ENCODE results near the gene TGFBR3L.

Gene TGFBR3L

DNA sequence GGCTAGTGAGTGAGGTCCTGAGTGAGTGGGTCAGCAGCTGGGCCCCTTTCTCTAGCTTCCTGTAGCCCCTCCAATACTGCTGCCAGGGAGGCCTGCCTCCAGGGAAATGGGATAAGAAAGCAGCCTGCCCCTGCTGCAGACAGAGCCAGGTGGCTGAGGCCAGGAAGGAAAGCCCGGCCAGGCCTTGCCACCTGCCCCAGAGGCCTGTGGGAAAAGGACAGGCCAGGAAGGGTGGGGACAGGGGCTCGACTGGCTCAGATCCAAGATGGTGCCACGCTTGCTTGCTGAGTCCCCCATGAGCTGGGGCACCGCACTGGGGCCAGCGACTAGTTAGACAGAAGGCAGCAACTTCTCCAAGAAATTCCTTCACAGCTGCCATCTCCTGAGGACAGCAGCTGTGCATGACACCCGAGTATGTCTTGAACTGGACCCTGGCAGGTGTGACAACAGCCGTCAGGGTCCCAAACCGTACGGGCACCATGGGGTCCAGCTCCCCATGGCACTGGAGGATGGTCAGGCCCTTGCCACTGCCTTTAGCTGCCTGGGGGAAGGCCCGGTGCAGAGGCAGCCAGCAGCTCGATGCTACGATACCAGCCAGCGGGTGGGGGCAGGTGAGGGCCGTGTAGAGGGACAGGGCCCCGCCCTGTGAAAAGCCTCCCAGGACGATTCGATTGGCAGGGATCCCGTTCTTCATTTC is 35.4 kb upstream of the TGFBR3L start:
- FAIRE-seq (no peak), DNase-seq (ENCODE audit: low spot score) (no peak)

DNA sequence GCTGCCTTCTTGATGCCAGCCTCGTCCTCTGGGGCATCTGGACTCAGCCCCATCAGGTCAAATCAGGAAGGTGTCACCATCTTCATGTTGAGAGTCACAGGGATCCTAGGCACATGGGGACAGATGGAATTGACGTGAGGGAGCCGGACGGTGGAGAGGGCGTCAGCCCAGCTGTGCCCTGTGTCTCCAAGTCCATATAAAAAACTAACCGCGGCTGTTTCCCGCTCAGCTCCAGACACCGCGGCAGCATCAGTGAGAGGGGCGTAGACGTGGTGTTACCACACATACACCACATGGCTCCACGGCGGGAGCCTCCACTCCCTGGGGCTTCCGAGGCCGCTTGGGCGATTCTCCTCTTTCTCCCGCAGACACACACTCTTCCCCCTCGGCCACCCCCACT is 34.8 kb upstream of the TGFBR3L start:
- DNase-seq (ENCODE audit: low spot score) (no peak), FAIRE-seq (no peak)

GRCh38 chr19:7881910-7882309 is 32.7 kb upstream of the TGFBR3L start:
- DNase-seq (ENCODE audit: low spot score) (no peak), FAIRE-seq (no peak)

DNA sequence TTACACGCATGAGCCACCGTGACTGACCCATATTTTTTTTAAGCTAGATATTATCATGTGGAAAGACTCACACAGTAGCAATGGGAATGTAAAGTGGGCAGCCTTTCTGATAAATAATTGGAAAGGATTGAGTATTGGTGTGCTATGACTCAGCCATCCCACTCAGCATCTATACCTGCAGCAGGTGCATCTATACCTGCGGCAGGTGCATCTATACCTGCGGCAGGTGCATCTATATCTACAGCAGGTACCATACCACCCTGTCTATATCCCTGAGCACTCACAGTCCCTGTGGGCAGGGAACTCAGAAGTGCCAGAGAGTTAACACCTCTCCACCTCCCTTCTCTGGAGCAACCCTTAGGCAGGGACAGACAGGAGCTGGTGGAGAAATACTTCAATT is 31.5 kb upstream of the TGFBR3L start:
- FAIRE-seq (no peak), DNase-seq (ENCODE audit: low spot score) (no peak)

DNA sequence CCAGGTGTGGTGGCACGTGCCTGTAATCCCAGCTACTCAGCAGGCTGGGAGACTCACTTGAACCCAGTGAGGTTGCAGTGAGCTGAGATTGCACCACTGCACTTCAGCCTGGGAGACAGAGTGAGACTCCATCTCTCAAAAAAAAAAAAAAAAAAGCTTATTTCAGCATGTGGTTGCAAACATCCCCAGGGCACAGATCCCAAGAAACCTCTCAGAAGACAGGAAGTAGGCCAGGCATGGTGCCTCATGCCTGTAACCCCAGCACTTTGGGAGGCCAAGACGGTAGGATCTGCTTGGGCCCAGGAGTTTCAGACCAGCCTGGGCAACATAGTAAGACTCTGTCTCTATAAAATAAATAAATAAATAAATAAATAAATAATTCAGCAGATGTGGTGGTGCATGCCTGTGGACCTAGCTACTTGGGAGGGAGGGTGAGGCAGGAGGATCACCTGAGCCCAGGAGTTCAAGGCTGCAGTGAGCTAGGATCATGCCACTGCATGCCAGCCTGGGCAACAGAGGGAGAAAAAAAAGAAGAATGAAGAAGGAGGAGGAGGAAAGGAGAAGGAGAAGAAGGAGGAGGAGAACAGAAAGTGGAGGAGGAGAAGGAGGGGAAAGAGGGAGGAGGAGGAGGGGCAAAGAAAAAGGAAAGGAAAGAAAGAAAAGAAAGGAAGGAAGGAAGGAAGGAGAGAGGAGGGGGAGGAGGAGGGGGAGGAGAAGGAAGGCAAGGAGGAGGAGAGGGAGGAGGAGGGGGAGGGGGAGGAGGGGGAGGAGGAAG is 30.6 kb upstream of the TGFBR3L start:
- FAIRE-seq = no peak

GRCh38 chr19:7885818-7886217 is 28.8 kb upstream of the TGFBR3L start:
- DNase-seq (ENCODE audit: low spot score) = no peak
- no peak for FAIRE-seq

More for the DNA sequence above, 30.6 kb upstream of the TGFBR3L start:
- DNase-seq (ENCODE audit: low spot score) = no peak

DNA sequence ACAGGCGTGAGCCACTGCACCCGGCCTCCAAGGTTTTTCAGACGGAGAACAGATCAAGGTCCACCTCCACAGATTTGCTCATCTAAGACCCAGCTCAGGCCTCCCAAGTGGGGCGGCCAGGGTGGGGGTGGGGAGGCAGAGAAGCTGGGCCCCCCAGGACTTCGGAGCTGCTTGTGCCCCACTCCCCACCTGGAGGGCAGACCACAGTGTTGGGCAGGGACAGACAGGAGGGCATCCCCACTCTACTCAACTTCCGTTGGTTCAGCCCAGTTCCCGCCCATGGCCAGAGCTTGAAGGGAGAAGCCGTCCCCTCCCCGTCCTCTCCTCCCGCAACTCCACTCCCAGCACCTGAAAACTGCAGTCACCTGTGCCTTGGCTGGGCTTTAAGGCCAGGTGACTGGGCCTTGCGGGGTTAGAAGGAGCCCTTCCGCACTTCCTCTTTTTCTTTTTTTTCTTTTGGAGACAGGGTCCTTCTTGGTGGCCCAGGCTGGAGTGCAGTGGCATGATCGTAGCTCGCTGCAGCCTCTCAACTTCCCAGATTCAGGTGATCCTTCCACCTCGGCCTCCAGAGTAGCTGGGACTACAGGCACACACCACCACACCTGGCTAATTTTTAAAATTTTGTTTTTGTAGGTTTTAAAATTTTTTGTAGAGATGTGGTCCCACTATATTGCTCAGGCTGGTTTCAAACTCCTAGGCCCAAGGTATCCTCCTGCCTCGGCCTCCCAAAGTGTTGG is 27.1 kb upstream of the TGFBR3L start:
- no peak for DNase-seq (ENCODE audit: low spot score)
- no peak for FAIRE-seq

- DNase-seq (ENCODE audit: low spot score) (peak; percentile 56), FAIRE-seq (no peak)
Measured at GRCh38 chr19:7888145-7888825, 26.3 kb upstream of the TGFBR3L start, which contains the start of gene LRRC8E. Gene LRRC8E, plus strand, starts transcription at chr19:7888510. Its CDS starts 7,094 bp downstream, at chr19:7895604.

- FAIRE-seq (no peak), DNase-seq (ENCODE audit: low spot score) (no peak)
Measured at GRCh38 chr19:7888826-7889217, 25.8 kb upstream of the TGFBR3L start.

DNA sequence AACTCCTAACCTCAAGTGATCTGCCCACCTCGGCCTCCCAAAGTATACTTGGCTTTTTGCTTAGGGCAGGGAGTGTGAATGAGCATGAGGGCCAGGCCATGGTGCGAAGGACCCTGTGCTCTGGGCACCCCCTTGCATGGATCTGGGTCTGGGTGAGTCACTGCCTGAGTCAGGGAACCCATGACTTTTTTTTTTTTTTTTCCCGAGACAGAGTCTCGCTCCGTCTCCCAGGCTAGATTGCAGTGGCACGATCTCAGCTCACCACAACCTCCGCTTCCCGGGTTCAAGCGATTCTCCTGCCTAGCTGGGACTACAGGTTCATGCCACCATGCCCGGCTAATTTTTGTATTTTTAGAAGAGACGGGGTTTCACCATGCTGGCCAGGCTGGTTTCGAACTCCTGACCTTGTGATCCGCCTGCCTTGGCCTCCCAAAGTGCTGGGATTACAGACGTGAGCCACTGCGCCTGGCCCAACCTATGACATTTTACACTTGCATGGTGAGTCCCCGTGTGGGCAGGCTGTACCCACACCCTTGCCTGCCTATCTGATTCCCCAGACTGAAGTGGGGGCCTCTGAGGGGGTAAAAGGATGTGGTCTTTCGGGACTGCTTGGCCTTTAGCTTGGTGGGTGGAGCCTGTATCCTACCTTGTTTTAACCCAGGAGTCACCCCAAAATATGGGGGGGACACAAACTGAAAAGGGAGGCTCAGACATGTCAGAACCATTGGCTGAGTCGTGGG is 21.1 kb upstream of the TGFBR3L start:
- peak; percentile 76 for FAIRE-seq
- peak; percentile 71 for DNase-seq (ENCODE audit: low spot score)

GRCh38 chr19:7894612-7895309 is 19.9 kb upstream of the TGFBR3L start:
- no peak for DNase-seq (ENCODE audit: low spot score)
- FAIRE-seq = no peak

DNA sequence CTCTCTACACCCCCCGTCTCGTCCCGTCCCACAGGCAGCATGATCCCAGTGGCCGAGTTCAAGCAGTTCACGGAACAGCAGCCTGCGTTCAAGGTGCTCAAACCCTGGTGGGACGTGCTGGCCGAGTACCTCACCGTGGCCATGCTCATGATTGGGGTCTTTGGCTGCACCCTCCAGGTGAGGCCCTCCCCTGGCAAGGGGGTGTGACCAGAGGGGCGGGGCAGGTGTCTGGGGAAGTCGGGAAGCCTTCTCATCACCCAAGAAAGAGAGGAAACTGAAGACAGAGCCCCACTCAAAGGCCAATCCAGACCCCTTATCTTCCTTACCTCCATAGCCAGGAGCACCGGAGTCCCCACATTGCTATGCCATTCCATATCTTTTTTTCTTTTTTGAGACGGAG is 19.1 kb upstream of the TGFBR3L start:
- DNase-seq (ENCODE audit: low spot score) = no peak
- FAIRE-seq = no peak

DNA sequence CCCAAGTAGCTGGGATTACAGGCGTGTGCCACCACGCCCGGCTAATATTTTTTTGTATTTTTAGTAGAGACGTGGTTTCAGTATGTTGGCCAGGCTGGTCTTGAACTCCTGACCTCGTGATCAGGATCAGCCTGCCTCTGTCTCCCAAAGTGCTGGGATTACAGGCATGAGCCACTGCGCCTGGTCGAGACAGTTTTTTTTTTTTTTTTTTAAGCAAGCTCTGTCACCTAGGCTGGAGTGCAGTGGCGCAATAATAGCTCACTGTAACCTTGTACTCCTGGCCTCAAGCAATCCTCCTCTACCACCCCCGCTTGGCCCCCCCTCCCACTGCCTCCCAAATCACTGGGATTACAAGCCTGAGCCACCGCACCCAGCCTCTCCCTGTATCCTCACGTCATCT is 17.3 kb upstream of the TGFBR3L start:
- no peak for DNase-seq (ENCODE audit: low spot score)
- no peak for FAIRE-seq

GRCh38 chr19:7898967-7899366 is 15.7 kb upstream of the TGFBR3L start:
- no peak for FAIRE-seq

GRCh38 chr19:7899751-7900378 is 14.8 kb upstream of the TGFBR3L start:
- FAIRE-seq (no peak), DNase-seq (ENCODE audit: low spot score) (no peak)

More at GRCh38 chr19:7898967-7899366, 15.7 kb upstream of the TGFBR3L start:
- DNase-seq (ENCODE audit: low spot score) = no peak

DNA sequence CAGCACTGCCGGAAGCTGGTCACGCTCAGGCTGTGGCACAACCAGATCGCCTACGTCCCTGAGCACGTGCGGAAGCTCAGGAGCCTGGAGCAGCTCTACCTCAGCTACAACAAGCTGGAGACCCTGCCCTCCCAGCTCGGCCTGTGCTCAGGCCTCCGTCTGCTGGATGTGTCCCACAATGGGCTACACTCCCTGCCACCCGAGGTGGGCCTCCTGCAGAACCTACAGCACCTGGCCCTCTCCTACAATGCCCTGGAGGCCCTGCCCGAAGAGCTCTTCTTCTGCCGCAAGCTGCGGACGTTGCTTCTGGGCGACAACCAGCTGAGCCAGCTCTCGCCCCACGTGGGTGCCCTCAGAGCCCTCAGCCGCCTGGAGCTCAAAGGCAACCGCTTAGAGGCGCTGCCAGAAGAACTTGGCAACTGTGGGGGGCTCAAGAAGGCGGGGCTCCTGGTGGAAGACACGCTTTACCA is 14.2 kb upstream of the TGFBR3L start:
- no peak for FAIRE-seq
- DNase-seq (ENCODE audit: low spot score) = no peak

DNA sequence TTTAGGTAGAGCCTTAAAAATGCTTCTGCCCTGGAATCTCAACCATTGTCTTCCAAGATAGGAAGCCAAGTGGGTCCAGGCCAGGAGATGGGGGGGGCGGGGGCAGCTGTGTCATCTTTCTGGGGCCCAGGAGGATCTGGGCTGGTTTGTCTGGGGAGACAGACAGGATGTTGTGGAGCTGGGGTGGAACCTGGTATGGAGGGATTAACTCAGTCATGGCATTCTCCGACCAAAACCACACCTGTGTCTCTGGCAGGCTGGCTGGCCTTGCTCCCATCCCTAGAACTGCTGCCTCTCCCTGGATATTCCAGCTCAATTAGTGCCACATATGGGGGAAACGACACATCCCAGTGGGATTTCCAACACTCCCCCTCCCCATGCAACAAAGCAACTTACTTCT is 13.7 kb upstream of the TGFBR3L start:
- FAIRE-seq = no peak

DNA sequence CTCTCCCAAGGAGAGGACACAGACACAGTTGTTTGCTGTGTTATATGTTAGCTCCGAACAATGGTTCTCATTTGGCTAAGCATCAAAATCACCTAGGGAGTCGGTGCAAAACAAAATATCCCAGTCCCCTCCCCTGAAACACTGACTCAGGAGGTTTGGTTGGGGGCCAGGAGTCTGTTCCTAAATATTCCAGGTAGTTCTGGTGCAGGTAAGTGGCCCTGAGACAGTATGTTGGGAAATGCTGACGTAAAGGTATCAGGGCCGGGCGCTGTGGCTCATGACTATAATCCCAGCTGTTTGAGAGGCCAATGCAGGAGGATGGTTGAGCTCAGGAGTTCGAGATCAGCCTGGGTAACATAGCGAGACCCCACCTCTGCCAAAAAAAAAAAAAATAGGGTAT is 13.3 kb upstream of the TGFBR3L start:
- DNase-seq (ENCODE audit: low spot score) (no peak), FAIRE-seq (no peak)

More for the DNA sequence above, 13.7 kb upstream of the TGFBR3L start:
- no peak for DNase-seq (ENCODE audit: low spot score)

DNA sequence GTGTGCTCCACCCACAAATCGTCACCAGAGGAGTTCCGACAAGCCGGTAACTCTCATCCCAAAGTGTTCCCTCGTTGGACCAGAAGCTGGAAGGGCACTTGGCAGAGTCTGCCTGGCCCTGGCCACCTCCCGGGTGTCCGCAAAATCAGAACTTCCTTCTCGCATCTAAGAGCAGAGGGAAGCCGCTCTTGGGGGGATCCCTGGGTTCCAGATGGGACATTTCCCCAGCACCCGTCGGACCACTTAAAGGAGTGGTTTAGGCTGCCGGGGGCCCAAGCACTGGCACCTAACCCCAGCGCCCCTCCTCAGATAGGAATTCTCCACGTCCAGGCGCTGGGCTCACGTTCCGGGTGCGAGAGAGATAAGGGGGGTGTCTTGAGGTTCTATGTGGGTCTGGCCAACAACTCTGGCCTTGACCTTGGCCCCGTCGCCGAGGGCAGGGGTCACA is 11.8 kb upstream of the TGFBR3L start:
- no peak for DNase-seq (ENCODE audit: low spot score)
- FAIRE-seq = no peak
